HEK293T (cell line): Measurements from ENCODE around the gene BOC.

Source experiments
- CTCF ChIA-PET: fragments of 350-600 bp; formaldehyde crosslinking; extraction: SDS; loops from one replicate; lab custom pipeline; 2021; ENCODE audit warnings: antibody characterized with exemption, inconsistent platforms; lab: Yijun Ruan, JAX
- POLR2A ChIA-PET: fragments of 350-600 bp; formaldehyde crosslinking; extraction: SDS; loops from one replicate; lab custom pipeline; 2020; ENCODE audit warnings: antibody characterized with exemption, inconsistent platforms; lab: Yijun Ruan, JAX
- DNase-seq: peaks from one replicate; pipeline ENCODE4 v3.0.0; 2012; ENCODE audit warnings: mixed read lengths; ENCODE audit errors: extremely low spot score
- ARNT ChIP-seq: fragments of 450-650 bp; IDR thresholded peaks from 2 replicates; pipeline ENCODE4 v1.6.1; 2017; ENCODE audit warnings: mild to moderate bottlenecking
- BHLHE40 ChIP-seq: fragments of 450-650 bp; IDR thresholded peaks from 2 replicates; pipeline ENCODE4 v1.6.1; 2016; ENCODE audit warnings: mild to moderate bottlenecking, moderate library complexity, borderline replicate concordance
- CTBP1 ChIP-seq: fragments of 450-650 bp; IDR thresholded peaks from 2 replicates; pipeline ENCODE4 v1.6.1; 2016; ENCODE audit warnings: borderline replicate concordance
- ELF4 ChIP-seq: fragments of 450-650 bp; IDR thresholded peaks from 2 replicates; pipeline ENCODE4 v1.6.1; 2017; ENCODE audit warnings: antibody characterized with exemption
- FOXA1 ChIP-seq: fragments of 450-650 bp; IDR thresholded peaks from 2 replicates; pipeline ENCODE4 v1.6.1; 2016; ENCODE audit warnings: mild to moderate bottlenecking
- FOXK2 ChIP-seq: fragments of 450-650 bp; IDR thresholded peaks from 2 replicates; pipeline ENCODE4 v1.6.1; 2016; ENCODE audit warnings: mild to moderate bottlenecking
- FOXM1 ChIP-seq: fragments of 450-650 bp; IDR thresholded peaks from 2 replicates; pipeline ENCODE4 v1.6.1; 2017; ENCODE audit warnings: mild to moderate bottlenecking, borderline replicate concordance
- HDGF ChIP-seq: fragments of 450-650 bp; IDR thresholded peaks from 2 replicates; pipeline ENCODE4 v1.6.1; 2017; ENCODE audit warnings: antibody characterized with exemption, borderline replicate concordance
- L3MBTL2 ChIP-seq: fragments of 450-650 bp; conservative IDR thresholded peaks from 2 replicates; pipeline ENCODE4 v1.6.1; 2016; ENCODE audit warnings: mild to moderate bottlenecking
- LEF1 ChIP-seq: fragments of 450-650 bp; IDR thresholded peaks from 2 replicates; pipeline ENCODE4 v1.6.1; 2017; ENCODE audit warnings: mild to moderate bottlenecking, borderline replicate concordance
- NFRKB ChIP-seq: fragments of 450-650 bp; IDR thresholded peaks from 2 replicates; pipeline ENCODE4 v1.6.1; 2016; ENCODE audit warnings: mild to moderate bottlenecking, moderate library complexity
- SP1 ChIP-seq: fragments of 450-650 bp; IDR thresholded peaks from 2 replicates; pipeline ENCODE4 v1.6.1; 2017
- SUZ12 ChIP-seq: fragments of 450-650 bp; IDR thresholded peaks from 2 replicates; pipeline ENCODE4 v1.6.1; 2016; ENCODE audit warnings: mild to moderate bottlenecking
- TARDBP ChIP-seq: fragments of 450-650 bp; IDR thresholded peaks from 2 replicates; pipeline ENCODE4 v1.6.1; 2016
- ZNF384 ChIP-seq: fragments of 450-650 bp; IDR thresholded peaks from 2 replicates; pipeline ENCODE4 v1.6.1; 2016
- TF ChIP-seq, protein P1 (sequence below): fragments of 450-650 bp; IDR thresholded peaks from 2 replicates; pipeline ENCODE4 v1.6.1; 2016

The BOC gene

GRCh38 chr3:113219605-113220300 lies 8.4 kb downstream of the BOC start:
- no peak for TF ChIP-seq ARNT
- TF ChIP-seq FOXA1, result no peak
- TF ChIP-seq, protein P1, sequence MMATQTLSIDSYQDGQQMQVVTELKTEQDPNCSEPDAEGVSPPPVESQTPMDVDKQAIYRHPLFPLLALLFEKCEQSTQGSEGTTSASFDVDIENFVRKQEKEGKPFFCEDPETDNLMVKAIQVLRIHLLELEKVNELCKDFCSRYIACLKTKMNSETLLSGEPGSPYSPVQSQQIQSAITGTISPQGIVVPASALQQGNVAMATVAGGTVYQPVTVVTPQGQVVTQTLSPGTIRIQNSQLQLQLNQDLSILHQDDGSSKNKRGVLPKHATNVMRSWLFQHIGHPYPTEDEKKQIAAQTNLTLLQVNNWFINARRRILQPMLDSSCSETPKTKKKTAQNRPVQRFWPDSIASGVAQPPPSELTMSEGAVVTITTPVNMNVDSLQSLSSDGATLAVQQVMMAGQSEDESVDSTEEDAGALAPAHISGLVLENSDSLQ, result no peak
- no peak for TF ChIP-seq FOXM1
- TF ChIP-seq NFRKB, result no peak
- TF ChIP-seq TARDBP, result no peak
- DNase-seq, result no peak
- CTCF ChIA-PET, result interaction anchor here (0.7 kb wide), 1 partner anchor 53 kb away, joined by 4 read pairs; no protein-coding TSS in a partner anchor
- POLR2A ChIA-PET, result interaction anchor here (1.1 kb wide), 1 partner anchor 9 kb away, joined by 3 read pairs; the partner anchor contains the start of gene BOC

- CTCF ChIA-PET, result no interaction called here
Observed at GRCh38 chr3:113220721-113221120, 9.4 kb downstream of the BOC start.

DNA sequence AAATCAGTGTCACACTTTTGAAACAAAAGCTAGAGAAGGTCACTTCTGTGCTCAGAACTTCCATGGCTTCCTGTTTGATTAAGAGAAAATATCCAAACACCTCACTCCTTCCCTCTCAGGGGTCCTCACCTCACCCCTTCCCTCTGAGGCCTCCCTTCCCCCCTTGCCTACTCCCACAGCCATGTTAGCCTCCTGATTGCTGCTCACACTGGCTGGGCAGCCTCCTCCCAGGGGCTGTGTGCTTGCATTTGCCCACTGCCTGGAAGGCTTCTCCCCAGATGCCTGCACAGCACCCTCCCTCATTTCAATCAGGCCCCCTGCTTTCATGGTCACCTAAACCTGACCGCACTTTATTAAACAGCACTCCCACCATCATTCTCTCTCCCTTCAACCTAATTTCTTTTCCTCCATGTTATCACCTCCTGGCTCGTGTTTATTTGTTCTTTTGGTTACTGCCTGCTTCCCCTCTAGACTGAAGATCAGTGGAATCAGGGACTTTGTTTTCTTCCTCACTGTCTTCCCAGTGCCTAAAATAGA lies 10.4 kb downstream of the BOC start:
- no peak for TF ChIP-seq LEF1
- no peak for TF ChIP-seq HDGF
- TF ChIP-seq ZNF384, result no peak
- TF ChIP-seq TARDBP, result no peak
- no peak for TF ChIP-seq NFRKB
- no peak for TF ChIP-seq CTBP1
- TF ChIP-seq FOXK2, result no peak
- TF ChIP-seq ELF4, result no peak
- TF ChIP-seq FOXA1, result no peak
- TF ChIP-seq SP1, result no peak
- no peak for TF ChIP-seq BHLHE40
- TF ChIP-seq, protein P1, result no peak
- no peak for TF ChIP-seq L3MBTL2
- no peak for TF ChIP-seq SUZ12
- no peak for TF ChIP-seq ARNT
- no peak for TF ChIP-seq FOXM1
- no peak for DNase-seq
- POLR2A ChIA-PET, result no interaction called here
- CTCF ChIA-PET, result no interaction called here

More at GRCh38 chr3:113220721-113221120, 9.4 kb downstream of the BOC start:
- TF ChIP-seq ARNT (no peak), SP1 (no peak), L3MBTL2 (no peak), ELF4 (no peak), FOXM1 (no peak), SUZ12 (no peak), BHLHE40 (no peak), FOXA1 (no peak), ZNF384 (no peak), HDGF (no peak), LEF1 (no peak), NFRKB (no peak), FOXK2 (no peak), TARDBP (no peak), CTBP1 (no peak)
- TF ChIP-seq, protein P1, result no peak
- POLR2A ChIA-PET, result interaction anchor here (0.8 kb wide), 1 partner anchor 10 kb away, joined by 3 read pairs; no protein-coding TSS in a partner anchor
- DNase-seq, result no peak

DNA sequence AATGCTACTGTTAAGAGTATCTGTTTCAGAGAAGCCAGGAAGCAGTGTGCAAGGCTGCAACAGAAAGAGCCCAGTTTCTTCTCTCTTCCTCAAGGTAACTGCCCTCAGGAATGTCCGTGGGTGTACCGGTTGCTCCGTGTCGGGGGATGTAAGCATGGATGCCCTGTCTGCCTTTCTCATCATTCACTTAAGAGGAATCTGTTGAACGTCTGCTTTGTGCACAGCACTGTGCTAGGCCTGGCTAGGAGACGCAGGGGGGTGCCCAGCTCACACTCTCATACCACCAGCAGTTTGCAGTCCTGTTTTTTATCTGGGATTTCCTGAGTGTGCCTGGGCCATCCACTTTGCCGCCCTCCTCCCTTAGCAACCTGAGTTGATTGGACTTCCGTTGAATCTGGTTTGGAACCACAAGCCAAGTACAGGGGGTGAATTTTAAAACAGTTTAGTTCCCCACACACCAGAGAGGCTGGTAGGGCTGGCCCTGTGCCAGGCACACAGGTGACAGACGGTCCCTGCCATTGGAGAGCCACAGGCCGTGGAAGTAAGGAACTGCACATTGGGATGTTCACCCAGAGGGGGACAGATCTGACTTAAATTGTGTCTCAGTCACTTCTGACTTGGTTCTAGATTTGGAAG lies 11.2 kb downstream of the BOC start:
- ChIA-PET POLR2A (no interaction called here), CTCF (interaction anchor here (0.7 kb wide), 1 partner anchor 503 kb away, joined by 3 read pairs; no protein-coding TSS in a partner anchor)
- no peak for DNase-seq
- TF ChIP-seq ARNT, result no peak
- no peak for TF ChIP-seq CTBP1
- TF ChIP-seq TARDBP, result no peak
- no peak for TF ChIP-seq FOXK2
- no peak for TF ChIP-seq SP1
- no peak for TF ChIP-seq ZNF384
- TF ChIP-seq FOXA1, result no peak
- no peak for TF ChIP-seq NFRKB
- TF ChIP-seq LEF1, result no peak
- no peak for TF ChIP-seq FOXM1
- no peak for TF ChIP-seq L3MBTL2
- no peak for TF ChIP-seq HDGF
- no peak for TF ChIP-seq BHLHE40
- TF ChIP-seq, protein P1, result no peak
- TF ChIP-seq ELF4, result no peak
- no peak for TF ChIP-seq SUZ12

GRCh38 chr3:113223475-113224281 lies 12.3 kb downstream of the BOC start:
- POLR2A ChIA-PET, result no interaction called here
- no peak for TF ChIP-seq FOXK2
- DNase-seq, result no peak
- CTCF ChIA-PET, result no interaction called here
